ENCODE data around the gene CLEC1B.

GRCh38 chr12:9960590-9960989, 38.3 kb downstream of the CLEC1B start:
- TF ChIP-seq CTCF (conservative IDR thresholded peaks at IDR 0.05; ENCODE audit: low read length): no peak
- no peak for TF ChIP-seq EZH2phosphoT487 (IDR thresholded peaks at IDR 0.05; ENCODE audit: borderline replicate concordance, low read depth, low read length)

All from OCI-LY7 (cell line).